A673 (cell line): Measurements from ENCODE around the gene ELFN1.

Experiments used
- CTCF ChIP-seq: fragments of 300-800, 200-600 bp; sonication (generic); conservative IDR thresholded peaks from 2 replicates; pipeline ENCODE4 v1.5.1; 2017; ENCODE audit warnings: low read depth, mild to moderate bottlenecking, antibody characterized with exemption, low read length, moderate library complexity, mixed read lengths
- EZH2 ChIP-seq: fragments of 200-600 bp; sonication (generic); IDR thresholded peaks from 2 replicates; pipeline ENCODE4 v1.6.1; 2017; ENCODE audit warnings: borderline replicate concordance, low read depth, mild to moderate bottlenecking, mixed read lengths, antibody characterized with exemption, low read length; ENCODE audit not compliant: poor library complexity, severe bottlenecking

- no peak for TF ChIP-seq CTCF
- TF ChIP-seq EZH2 = no peak
Measured at GRCh38 chr7:1676550-1677078, 6.5 kb downstream of the ELFN1 start.
